GM19023 (cell line): ENCODE measurements around the gene RPS26.
A peak's percentile ranks its signal among the peaks of the same experiment; 100 is the strongest.
"Not testable (repeated sequence)": the region's sequence is repeated elsewhere in the genome, so short reads cannot be mapped to it uniquely, and the experiment has no call there.

Experiments used
- ATAC-seq: cut with Tn5 transposase; IDR thresholded peaks from one replicate; pipeline ENCODE4 v1.9.1; 2021; ENCODE audit warnings: mild to moderate bottlenecking, moderate library complexity; ENCODE audit not compliant: unreplicated experiment

The RPS26 gene

DNA sequence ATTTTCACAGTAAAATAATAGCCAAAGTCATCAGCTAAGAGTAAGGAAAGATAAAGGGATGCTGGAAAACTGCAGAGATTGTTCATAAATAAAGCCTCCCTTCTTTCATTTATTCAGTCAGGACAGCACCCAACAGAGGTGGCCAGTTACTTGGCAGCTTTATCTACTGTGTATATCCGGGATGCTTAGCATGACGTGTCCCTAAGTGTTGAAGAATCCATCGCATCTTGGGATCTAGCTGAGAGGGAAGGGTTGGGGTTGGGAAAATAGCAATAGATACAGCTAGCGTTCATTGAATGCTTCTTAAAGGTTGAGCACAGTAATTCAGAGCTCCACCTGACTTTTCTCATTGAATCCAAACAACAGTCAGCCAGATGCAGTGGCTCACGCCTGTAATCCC is 32.7 kb downstream of the RPS26 start:
- ATAC-seq = no peak

DNA sequence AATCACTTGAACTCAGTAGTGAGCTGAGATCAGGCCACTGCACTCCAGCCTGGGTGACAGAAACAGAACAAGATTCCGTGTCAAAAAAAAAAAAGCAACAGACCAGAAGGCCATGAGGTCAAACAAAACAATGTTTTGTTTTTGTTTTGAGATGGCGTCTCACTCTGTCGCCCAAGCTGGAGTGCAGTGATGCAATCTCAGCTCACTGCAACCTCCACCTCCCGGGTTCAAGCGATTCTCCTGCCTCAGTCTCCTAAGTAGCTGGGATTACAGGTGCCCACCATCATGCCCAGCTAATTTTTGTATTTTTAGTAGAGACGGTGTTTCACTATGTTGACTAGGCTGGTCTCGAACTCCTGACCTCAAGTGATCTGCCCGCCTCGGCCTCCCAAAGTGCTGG is 36.2 kb downstream of the RPS26 start:
- ATAC-seq = not testable (repeated sequence)

DNA sequence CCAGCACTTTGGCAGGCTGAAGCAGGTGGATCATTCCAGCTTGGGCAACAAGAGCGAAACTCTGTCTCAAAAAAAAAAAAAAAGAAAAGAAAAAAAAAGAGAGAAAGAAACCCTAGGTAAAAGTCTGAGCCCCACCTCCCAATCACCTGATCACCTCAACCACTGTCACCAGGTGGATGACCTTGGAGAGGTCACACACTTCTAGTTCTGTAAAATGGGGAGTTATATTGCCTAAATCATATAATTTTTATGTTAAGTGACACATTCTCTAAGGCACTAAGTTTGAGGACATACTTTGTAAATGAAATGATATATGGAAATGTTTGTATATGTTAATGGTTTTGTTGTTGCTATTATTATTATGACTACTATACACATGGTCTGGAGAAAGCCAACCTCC is 36.7 kb downstream of the RPS26 start:
- ATAC-seq = no peak

DNA sequence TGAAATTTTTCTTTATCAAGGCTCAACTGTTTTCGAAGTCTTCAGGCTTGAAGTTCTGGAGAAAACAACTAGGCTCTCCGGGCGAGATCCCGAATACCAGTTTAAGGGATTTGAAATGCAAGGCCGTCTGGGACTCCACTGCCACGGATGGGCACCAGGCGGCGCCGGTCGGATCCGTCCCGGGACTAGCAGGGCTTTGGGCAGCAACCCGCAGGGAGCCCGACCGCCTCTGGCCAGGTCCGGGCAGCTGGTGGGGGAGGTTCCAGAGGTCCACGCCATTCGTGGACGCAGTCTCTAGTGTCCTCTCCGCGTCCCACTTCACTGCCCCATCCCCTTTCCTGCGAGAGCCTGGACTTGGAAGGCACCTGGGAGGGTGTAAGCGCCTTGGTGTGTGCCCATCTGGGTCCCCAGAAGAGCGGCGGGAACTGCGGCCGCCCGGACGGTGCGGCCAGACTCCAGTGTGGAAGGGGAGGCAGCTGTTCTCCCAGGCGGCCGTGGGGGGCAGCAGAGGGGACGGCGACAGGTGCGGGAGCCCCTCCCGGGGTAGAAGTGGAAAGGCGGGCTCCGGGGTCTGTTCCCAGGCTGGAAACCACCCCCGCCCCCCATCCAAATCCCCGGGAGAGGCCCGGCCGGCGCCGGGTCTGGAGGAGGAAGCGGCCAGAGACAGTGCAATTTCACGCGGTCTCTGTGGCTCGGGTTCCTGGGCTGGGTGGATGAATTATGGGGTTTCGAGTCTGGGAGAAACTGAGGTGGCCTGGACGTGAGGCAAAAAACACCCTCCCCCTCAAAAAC is 37.4 kb downstream of the RPS26 start:
- peak; percentile 72 for ATAC-seq

DNA sequence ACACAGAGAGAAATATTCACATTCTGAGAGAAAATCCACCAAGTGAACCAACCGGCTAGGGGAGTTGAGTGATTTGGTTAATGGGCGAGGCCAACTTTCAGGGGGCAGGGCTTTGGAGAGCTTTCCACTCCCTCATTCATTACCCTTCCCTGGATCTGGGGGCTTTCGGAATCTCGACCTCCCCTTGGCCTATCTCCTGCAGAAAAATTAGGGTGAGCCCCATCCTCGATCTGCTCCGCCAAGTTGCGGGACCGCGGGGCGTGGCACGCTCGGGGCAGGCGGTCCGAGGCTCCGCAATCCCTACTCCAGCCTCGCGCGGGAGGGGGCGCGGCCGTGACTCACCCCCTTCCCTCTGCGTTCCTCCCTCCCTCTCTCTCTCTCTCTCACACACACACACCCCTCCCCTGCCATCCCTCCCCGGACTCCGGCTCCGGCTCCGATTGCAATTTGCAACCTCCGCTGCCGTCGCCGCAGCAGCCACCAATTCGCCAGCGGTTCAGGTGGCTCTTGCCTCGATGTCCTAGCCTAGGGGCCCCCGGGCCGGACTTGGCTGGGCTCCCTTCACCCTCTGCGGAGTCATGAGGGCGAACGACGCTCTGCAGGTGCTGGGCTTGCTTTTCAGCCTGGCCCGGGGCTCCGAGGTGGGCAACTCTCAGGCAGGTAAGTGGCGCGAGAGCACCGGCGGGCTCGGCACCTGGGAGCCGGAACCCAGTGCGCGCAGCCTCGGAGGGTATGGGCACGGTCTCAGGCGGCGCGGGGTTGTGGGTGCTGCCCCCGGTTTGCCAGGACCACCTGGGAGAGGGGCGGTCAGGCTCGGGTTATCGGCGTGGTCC is 38.2 kb downstream of the RPS26 start, which contains the start of gene ERBB3:
Gene ERBB3, plus strand, starts transcription at position 443 of the 833 bp plus-strand sequence. Its CDS starts 136 bp downstream, at position 579.
- peak; percentile 32 for ATAC-seq

DNA sequence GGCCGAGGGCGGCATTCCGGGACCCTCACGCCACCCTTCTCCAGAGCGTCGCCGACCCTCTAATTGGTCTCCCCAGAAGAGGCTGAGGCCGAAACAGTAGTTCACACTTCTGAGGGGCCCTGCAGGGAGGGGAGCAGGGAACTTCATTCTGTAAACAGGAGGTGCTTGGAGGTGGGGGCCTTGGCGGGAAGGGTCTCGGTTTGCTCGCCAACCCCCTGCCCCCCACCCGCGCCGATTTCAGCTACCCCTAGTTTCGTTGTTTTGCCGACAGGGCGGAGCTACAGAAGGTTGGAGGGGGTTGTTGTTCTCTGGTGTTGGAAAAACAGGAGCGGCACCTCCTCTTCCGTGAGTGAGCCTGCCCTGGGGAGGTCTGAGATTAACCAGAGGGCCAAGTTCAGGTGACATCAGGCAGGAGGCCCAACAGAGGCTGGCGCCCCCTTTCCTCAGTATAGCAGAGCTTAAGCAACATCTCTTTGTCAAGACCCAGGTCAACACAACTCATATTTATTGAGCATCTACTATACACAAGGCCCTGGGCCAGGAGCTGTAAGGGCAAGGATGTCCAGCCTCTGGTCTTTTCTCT is 38.9 kb downstream of the RPS26 start:
- no peak for ATAC-seq

DNA sequence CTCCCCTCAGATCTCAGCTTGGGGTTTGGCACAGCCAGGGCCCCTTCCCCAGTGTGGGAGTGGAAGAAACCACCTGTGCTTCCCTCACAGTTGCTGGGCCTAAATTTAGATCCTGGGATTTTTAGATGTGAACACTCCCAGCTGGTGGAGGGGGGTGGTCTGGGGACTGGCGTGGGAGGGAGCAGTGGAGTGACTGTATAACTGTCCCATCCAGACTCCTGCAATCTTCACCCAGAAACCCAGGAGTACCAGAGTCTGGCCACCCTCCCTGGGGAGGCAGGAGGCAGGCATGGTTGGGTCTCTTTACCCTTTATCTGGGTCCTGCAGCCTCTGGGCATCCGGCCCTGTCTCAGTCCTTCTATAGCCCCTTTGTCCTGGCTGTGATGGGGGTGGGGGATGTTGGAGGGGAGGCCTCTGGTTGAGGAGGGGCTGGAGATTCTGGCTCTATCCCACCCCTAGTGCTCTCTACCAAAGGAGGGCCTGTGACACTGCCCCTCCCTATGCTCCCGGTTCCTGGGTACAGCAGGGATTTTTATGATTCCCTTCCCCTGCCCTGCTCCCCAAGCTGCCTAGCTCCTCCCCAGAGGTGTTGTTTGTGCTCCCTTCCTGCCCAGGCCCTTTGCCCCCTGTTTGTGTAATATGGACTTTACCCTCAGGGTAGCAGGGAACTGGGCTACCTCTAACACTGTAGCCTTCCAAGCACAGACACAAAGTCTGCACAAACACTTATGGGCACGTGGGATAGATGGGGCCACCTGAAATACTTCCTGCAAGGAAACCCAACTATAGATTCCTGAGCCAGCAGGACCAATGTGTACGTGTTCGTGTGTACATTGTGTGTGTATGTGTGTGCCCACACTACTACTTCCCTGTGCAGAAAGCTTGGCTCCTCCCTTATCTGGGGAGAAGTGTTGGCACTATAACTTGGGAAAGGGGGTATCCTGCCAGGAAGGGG is 40.0 kb downstream of the RPS26 start:
- no peak for ATAC-seq

DNA sequence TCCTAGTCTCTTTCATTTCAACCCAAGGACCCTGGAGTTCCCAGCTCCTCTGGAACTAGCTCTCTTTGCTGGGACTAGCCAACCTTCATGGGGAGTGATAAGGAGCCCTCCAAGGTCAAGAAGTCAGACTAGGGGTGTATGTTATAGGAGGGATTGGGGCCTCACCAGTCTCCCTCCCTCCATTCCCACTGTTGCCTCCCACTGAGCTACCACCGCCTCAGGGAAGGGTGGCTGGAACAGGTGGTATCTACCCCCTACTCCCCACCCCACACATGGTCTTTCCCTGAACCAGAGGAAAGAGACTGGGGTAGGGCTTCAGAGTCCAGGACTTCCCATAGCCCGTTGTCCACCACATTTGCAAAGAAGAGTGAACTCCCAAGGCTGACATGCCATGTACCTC is 40.7 kb downstream of the RPS26 start:
- ATAC-seq = no peak

DNA sequence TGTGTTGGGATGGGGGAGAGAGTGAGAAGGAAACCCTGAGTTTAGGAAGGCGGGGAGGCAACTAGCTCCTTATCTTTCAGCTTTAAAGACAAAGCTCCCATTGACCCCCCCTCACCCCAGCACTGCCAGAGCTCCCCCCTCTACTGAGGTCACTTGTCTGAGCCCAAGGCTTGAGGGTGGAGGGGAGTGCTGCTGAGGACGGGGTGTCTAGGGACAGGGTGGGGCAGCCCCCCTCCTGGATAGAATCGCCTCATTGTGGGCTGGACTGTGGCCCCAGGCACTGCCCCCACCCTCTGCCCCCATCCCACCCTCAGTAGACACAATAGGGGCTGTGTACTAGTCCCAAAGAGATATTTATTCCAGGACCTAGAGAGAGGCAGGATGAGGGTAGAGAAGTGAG is 41.2 kb downstream of the RPS26 start:
- ATAC-seq = no peak

DNA sequence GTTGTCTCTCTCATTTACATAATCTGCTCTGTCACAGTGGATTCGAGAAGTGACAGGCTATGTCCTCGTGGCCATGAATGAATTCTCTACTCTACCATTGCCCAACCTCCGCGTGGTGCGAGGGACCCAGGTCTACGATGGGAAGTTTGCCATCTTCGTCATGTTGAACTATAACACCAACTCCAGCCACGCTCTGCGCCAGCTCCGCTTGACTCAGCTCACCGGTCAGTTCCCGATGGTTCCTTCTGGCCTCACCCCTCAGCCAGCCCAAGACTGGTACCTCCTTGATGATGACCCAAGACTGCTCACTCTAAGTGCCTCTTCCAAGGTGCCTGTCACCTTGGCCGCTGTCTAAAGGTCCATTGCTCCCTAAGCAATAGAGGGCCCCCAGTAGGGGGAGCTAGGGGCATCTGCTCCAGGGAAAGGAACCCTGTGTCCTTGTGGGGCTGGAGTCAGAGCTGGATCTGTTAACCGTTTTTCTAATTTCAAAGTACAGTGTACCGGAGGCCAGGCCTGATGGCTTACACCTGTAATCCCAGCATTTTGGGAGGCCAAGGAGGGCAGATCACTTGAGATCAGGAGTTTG is 43.3 kb downstream of the RPS26 start:
- no peak for ATAC-seq

DNA sequence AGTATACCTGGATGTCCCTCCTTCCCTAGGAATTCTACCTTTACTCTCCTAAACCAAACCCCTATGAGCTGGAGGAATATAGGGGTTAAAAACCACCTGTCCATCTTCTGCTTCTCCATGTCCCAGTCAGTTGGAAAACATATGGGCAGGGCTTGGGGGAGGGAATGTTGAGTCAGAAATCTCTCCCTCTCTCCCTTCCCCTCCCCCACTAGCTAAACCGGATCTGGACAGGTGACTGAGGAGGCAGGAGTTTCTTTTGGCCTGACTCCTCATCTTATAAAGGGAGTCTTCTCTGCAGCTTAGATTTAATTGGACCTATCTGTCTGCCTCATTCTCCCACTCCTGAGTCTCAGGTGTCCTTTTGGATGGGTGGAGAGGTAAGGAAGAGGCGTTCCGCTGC is 44.4 kb downstream of the RPS26 start:
- no peak for ATAC-seq

DNA sequence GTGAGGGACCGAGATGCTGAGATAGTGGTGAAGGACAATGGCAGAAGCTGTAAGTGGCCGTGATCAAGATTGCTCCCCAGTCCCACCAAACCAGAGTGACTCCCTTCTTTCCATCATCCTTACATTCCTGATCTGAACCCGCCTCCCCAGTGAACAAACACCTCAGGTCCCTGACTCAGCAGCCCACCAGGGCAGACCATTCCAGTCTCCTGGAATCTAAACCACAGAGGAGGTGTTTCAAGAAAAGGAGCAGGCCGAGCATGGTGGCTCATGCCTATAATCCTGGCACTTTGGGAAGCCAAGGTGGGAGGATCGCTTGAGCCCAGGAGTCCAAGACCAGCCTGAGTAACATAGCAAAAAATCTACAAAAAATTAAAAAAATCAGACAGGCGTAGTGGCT is 44.9 kb downstream of the RPS26 start:
- no peak for ATAC-seq

DNA sequence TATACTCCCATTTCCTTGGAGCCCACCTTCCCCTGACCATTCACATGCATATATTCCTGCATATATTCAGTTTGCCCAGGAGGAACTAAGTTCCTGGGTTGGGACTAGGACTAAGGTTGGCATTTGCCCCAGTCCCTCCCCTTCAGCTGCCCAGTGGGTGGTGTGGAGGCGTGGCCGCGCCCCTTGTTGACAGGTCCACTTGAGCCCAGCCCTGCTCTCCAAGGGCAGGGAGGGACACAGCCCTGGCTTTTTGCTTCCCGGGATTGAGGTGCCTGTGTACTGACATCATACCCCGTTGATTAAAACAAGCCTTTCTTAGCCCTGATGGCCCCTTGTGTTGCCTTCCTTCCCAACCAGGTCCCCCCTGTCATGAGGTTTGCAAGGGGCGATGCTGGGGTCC is 45.5 kb downstream of the RPS26 start:
- no peak for ATAC-seq
